Stimulated activated CD8-positive, alpha-beta memory T cell treated with anti-CD3 and anti-CD28 coated beads, Interleukin-15, amount 100 ng/mL, for 1 hour (primary cell): ENCODE results near the gene EDN2.

ENCODE experiments used
- DNase-seq: peaks from one replicate; pipeline ENCODE4 v3.0.0-alpha.2; 2020; ENCODE audit warnings: low read depth

Gene EDN2

GRCh38 chr1:41483001-41483850 lies 1.3 kb downstream of the EDN2 start:
- DNase-seq, result no peak

DNA sequence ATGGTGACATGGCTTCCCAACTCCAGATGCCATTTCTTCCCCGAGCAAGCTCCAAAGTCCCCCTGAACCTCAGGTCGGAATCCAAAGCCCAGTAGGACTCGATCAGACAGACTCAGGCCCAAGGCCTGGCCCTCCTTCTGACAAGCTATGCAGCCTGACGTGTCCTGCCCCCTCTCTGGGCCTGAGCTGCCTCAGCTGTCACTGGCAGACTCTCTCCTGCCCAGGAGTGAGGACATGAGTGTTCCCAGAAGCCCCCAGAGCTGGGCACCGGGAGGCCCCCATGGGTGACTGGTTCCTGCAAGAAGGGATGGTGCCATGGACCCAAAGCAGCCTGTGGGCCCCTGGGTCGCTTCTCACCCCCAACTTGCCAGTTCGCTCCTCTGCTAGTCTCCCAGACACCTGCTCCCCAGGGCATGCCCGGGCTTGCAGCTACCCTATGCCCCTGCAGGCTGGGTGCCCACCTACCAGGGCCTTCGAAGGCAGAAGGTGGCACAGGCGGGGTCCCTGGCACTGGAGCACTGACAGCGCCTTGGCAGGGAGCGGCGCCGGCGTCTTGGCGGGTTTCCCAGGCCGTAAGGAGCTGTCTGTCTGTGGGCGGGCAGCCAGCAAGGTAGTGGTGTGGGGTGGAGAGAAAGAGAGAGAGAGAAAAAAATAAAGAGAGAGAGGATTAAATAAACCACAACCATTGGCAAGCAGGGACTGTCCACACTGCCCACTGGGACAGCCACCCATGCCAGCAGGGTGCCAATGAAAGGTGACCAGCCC lies 2.3 kb downstream of the EDN2 start:
- no peak for DNase-seq

GRCh38 chr1:41481109-41481775 lies 3.2 kb downstream of the EDN2 start:
- DNase-seq, result no peak

- no peak for DNase-seq
Observed at GRCh38 chr1:41480204-41481108, 4.0 kb downstream of the EDN2 start.

- no peak for DNase-seq
Observed at GRCh38 chr1:41479808-41480160, 4.7 kb downstream of the EDN2 start.

DNA sequence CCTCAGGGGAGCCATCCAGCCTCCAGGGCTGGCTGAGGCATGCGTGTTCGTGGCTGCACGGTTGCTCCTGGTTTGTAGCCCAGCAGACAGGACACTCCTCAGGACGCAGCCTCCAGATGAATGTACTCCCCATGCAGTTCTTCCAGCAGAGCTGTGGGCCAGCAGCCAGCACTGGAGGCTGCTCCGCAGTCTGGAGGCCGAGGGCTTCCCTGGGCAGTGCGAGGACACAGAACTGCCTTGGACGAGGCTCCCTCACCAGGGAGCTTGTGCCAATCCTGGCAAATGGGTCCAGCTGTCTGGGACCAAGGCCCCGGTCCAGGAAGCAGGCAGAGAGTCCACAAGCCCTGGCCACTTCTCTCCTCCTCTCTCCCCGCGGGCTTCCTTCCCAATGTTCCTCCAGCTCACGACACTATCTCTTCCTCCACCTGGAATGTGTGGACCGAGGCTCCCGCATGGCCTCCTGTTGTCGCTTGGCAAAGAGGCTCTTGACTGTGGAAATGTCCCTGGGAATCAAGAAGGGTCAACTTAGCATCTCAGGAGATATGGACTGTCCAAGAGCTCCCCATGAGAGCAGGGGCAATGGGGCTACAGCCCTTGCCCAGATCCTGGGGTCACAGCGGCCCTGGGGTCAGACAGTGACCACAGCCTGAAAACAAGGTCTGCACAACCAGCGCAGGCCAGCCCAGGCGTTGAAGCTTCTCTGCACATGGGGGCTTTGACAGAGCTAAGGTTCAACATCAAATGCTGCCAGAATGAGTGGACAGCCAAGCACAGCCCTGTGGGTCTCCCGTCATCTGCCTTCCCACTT lies 5.3 kb downstream of the EDN2 start:
- DNase-seq, result no peak

DNA sequence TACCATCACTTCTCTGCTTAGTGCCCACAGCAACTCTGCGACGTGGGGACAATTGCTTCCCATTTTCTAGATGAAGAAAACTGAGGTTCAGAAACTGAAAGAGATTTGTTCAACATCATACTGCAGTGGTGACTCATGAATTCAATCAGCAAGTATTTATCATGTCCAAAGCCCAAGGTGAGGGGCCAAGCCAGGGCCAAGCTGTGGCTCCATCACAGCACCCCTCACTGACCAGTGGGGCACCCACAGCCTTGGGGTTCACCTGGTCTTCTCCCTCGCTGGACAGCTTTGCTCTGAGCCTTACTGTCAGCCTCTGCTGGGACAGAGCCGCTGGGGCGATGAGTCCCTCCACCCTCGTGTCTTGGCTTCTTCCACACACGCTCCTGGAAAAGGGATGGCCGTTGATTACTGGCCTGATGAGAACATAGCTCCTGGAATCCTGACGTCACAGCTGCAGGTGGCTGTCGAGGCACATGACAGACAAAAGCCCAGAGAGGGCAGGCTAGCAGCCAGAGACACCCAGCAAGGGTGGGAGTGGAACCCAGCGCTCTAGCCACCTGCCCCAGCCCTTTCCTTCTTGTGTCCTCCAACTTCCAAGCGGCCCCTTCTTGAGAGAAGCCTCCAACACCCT lies 6.2 kb downstream of the EDN2 start:
- no peak for DNase-seq

GRCh38 chr1:41476807-41477361 lies 7.6 kb downstream of the EDN2 start:
- DNase-seq, result no peak

DNA sequence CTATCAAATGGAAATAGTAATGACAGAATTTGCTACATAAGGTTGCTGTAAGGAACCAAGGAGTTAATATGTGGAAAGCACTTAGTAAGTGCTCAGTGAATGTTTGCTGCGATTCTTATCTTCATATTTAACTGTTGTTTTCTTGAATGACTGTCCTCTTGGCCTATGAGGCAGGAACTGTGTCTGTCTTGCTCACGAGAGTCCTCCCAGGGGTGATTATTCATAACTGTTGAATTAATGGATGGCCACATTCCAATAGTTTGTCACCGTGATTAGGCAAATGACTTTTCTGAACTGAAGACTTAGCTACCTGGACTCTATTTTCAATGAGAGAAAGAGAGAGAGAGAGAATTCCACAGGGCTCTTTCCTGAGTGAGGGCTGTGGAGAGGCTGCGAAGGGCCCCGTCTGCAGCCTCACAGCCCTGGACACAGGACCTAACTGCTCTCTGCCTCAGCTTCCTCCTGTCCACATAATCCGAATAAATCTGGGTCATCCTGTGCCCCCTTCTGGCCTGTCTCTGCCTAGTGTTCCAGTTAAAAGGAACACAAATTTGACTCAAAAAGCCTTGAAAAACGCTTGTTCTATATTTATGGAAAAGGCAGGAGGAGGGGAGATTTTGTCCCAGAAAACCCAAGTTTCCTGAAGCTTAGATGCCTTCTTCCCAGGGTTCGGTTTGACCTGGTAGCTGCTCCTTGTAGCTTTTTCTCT lies 8.5 kb downstream of the EDN2 start:
- DNase-seq, result no peak

- no peak for DNase-seq
Observed at GRCh38 chr1:41475346-41475745, 9.1 kb downstream of the EDN2 start.

GRCh38 chr1:41474490-41475271 lies 9.8 kb downstream of the EDN2 start:
- DNase-seq, result no peak

DNA sequence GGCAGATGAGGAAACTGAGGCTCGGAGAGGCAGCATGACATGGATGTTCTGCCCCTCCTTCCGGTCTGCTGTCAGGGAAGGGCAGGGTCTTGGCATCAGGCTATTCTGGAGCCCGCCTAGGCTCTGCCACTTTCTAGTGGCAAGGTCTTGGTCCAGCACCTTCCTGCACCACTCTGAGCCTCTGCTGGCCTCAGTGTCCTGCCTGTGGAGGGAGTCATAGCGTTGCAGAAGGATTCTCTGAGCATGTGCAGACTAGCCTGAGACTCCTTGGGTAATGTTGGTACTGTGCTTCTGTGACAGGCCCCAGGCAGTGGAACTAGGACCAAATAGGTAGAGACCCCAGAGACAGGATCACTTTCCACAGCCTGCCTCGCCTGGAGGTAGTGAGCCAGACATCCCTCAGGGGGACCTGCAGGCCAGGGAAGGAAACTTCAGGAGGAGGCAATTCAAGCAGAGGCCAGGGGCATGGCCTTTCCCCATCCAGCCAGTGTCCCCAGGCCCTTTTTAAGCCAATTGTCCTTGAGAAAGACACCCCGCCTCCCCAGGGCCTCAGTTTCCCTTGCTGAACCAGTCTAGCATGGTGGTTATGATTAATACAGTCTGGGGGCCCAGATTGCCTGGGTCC lies 10.6 kb downstream of the EDN2 start:
- DNase-seq, result no peak

DNA sequence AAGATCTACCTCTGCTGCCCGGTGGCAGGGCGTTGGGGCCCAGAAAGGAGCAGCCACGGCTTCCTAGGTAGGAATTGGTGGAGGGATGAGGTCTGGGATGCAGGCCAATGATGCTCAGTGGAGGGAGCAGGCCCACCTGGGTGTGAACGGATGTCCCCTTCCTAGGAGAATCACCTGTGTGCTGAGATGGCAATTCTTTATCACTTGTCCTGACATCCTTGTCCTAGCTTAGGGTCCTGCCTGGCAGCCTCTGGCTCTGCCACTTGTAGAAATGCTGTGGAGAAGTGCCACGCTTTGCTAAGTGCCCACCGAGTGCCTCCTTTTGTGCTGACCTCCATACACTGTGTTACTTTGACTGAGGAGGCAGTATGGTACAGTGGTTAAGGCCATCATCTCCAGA lies 12.8 kb downstream of the EDN2 start:
- no peak for DNase-seq

- DNase-seq, result no peak
Observed at GRCh38 chr1:41469706-41470105, 14.8 kb downstream of the EDN2 start.

GRCh38 chr1:41468122-41468762 lies 16.2 kb downstream of the EDN2 start:
- DNase-seq, result no peak

- no peak for DNase-seq
Observed at GRCh38 chr1:41467673-41468072, 16.8 kb downstream of the EDN2 start.

DNA sequence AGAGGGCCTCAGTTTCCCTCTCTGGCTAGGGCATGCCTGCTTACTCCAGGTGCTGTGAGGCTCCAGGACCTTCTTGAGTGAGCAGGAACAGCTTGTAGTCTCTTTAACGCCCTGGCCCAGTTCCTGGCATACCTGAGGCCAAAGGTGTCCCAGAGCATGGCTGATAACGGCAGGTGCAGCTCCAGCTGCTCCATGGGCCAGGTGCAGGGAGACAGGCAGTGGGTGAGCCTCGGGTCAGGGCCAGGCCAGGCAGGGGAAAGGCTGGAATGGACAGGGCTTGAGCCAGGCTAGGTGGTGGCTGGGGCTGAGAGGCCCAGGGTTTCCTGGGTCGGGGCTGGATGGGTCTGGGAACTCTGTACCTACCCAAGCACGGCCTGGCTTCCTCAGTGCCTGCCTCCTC lies 18.3 kb downstream of the EDN2 start:
- DNase-seq, result no peak

- no peak for DNase-seq
Observed at GRCh38 chr1:41465741-41466140, 18.7 kb downstream of the EDN2 start.
